Chondrocyte (in vitro differentiated cells): ENCODE data around the gene ABCC3. TPM values are rescaled to one million over a fixed set of nuclear protein-coding genes. Genes with fewer than 3 reads are reported as not detected.

ENCODE experiments used
- DNase-seq: peaks from one replicate; pipeline ENCODE4 v3.0.0; 2021; ENCODE audit warnings: mixed read lengths, low spot score
- H3K27ac Mint-ChIP-seq: one replicate; pipeline ENCODE4 v1.8.0; 2021; ENCODE audit warnings: mild to moderate bottlenecking, moderate library complexity, mixed read lengths; ENCODE audit not compliant: unreplicated experiment
- H3K27me3 Mint-ChIP-seq: 2 replicates; pipeline ENCODE4 v1.8.0; 2021; ENCODE audit warnings: low read depth, mixed read lengths
- H3K36me3 Mint-ChIP-seq: 2 replicates; pipeline ENCODE4 v1.8.0; 2021; ENCODE audit warnings: low read depth, mixed read lengths
- H3K4me1 Mint-ChIP-seq: 2 replicates; pipeline ENCODE4 v1.8.0; 2021; ENCODE audit warnings: low read depth, mild to moderate bottlenecking, mixed read lengths
- H3K4me3 Mint-ChIP-seq: one replicate; pipeline ENCODE4 v1.8.0; 2021; ENCODE audit warnings: mild to moderate bottlenecking, moderate library complexity, mixed read lengths; ENCODE audit not compliant: unreplicated experiment
- H3K9me3 Mint-ChIP-seq: 2 replicates; pipeline ENCODE4 v1.8.0; 2021; ENCODE audit warnings: low read depth, mixed read lengths
- CTCF ChIP-seq: fragments of 200-600 bp; sonication (generic); IDR thresholded peaks from 2 replicates; pipeline ENCODE4 v1.5.0; 2021; ENCODE audit warnings: antibody characterized with exemption, mild to moderate bottlenecking, moderate library complexity
- total RNA-seq: library from RNA; stranded (reverse); gene quantifications from 3 replicates; pipeline ENCODE4 v1.2.1, GENCODE V29; 2021

Gene ABCC3
- total RNA-seq, 1 donor from 2014 or later = 2.8 TPM

- TF ChIP-seq CTCF = no peak
- H3K27me3 Mint-ChIP-seq = no peaks in the 10 kb centered on the region
- H3K9me3 Mint-ChIP-seq = no peaks in the 10 kb centered on the region
- H3K27ac Mint-ChIP-seq = no peak overlapping the region
- peaks cover 25% of the 10 kb centered on the region for H3K4me1 Mint-ChIP-seq
- H3K4me3 Mint-ChIP-seq = no peak overlapping the region
- DNase-seq = no peak
- peaks cover 32% of the 10 kb centered on the region for H3K36me3 Mint-ChIP-seq
Measured at GRCh38 chr17:50739098-50739497, 104.4 kb downstream of the ABCC3 start.

Other genes with a start within 250 kb of the ABCC3 start
- 144 to 162 TPM (median 148 TPM) in 3 replicates for gene LRRC59, start 237.4 kb upstream of the ABCC3 start, total RNA-seq
- 17.4 to 22.5 TPM (median 19.9 TPM) in 3 replicates for gene ACSF2, start 208.7 kb upstream of the ABCC3 start, total RNA-seq
- gene CHAD, start 166.0 kb upstream of the ABCC3 start, total RNA-seq = 0.12 TPM in 1 of 3 replicates, not detected in the others
- 28.6 to 33.4 TPM (median 29.8 TPM) in 3 replicates for gene RSAD1, start 156.0 kb upstream of the ABCC3 start, total RNA-seq
- 0.99 to 1.2 TPM (median 1.00 TPM) in 3 replicates for gene MYCBPAP, start 126.4 kb upstream of the ABCC3 start, total RNA-seq
- not detected in 3 replicates for gene EPN3, start 102.1 kb upstream of the ABCC3 start, total RNA-seq
- 51.0 to 60.1 TPM (median 51.8 TPM) in 3 replicates for gene SPATA20, start 87.7 kb upstream of the ABCC3 start, total RNA-seq
- 0.05 to 0.41 TPM (median 0.10 TPM) in 3 replicates for gene CACNA1G, start 74.2 kb upstream of the ABCC3 start, total RNA-seq
- 34.6 to 39.4 TPM (median 36.1 TPM) in 3 replicates for gene ANKRD40, start 73.0 kb downstream of the ABCC3 start, total RNA-seq
- 71.5 to 99.0 TPM (median 73.9 TPM) in 3 replicates for gene LUC7L3, start 84.7 kb downstream of the ABCC3 start, total RNA-seq
- not detected in 3 replicates for gene ANKRD40CL, start 132.6 kb downstream of the ABCC3 start, total RNA-seq
- gene WFIKKN2, start 200.7 kb downstream of the ABCC3 start, total RNA-seq = 0.12 to 0.15 TPM in 2 of 3 replicates, not detected in the other
- gene TOB1, start 231.5 kb downstream of the ABCC3 start, total RNA-seq = 29.6 to 44.8 TPM (median 36.6 TPM) in 3 replicates